Measurements from ENCODE around the gene OPN3. TPM values are rescaled to one million over a fixed set of nuclear protein-coding genes. Genes with fewer than 3 reads are reported as not detected.

The OPN3 gene
- total RNA-seq, 4 donors from 2014 or later, result 4.6 to 9.6 (median 5.8) TPM

- DNase-seq (no peak), ATAC-seq (no peak)
- intact Hi-C loops (cut with DNase I; ENCODE audit: low total_unique reads) (no loop called here), in situ Hi-C loops (cut with MboI; ENCODE audit: low sequenced_read_pairs in 4 of 4) (loop anchor here in 3 of 4 donors (25.0 kb wide), 2 partner anchors 237 to 412 kb away; partner anchors contain the start of gene EXO1 (in 2 of the 3))
- Histone ChIP-seq H3K9me3 (no peaks in the 10 kb centered on the region), H3K4me1 (no peaks in the 10 kb centered on the region), H3K27me3 (no peaks in the 10 kb centered on the region), H3K4me3 (no peak overlapping the region), H3K27ac (no peak overlapping the region), H3K36me3 (no peaks in the 10 kb centered on the region)
- TF ChIP-seq POLR2A (IDR thresholded peaks at IDR 0.05) (no peak), CTCF (IDR thresholded peaks at IDR 0.05 in 4 of 5, conservative IDR thresholded peaks at IDR 0.05 in 1 of 5) (no peak)
These were observed 39.7 kb downstream of the OPN3 start for GRCh38 chr1:241600496-241600901.

GRCh38 chr1:241598249-241598648 is 41.9 kb downstream of the OPN3 start:
- no peaks in the 10 kb centered on the region for H3K27me3 ChIP-seq
- no peak overlapping the region for H3K27ac ChIP-seq
- no peak overlapping the region for H3K4me3 ChIP-seq
- ATAC-seq, result no peak
- no peaks in the 10 kb centered on the region for H3K4me1 ChIP-seq
- H3K9me3 ChIP-seq, result no peaks in the 10 kb centered on the region
- no peak for TF ChIP-seq CTCF (IDR thresholded peaks at IDR 0.05 in 4 of 5, conservative IDR thresholded peaks at IDR 0.05 in 1 of 5)
- no peak for TF ChIP-seq POLR2A (IDR thresholded peaks at IDR 0.05)
- intact Hi-C loops (cut with DNase I; ENCODE audit: low total_unique reads), result no loop called here
- in situ Hi-C loops (cut with MboI; ENCODE audit: low sequenced_read_pairs in 4 of 4), result no loop called here
- DNase-seq, result no peak
- no peaks in the 10 kb centered on the region for H3K36me3 ChIP-seq

GRCh38 chr1:241596633-241597032 is 43.5 kb downstream of the OPN3 start:
- Histone ChIP-seq H3K4me3 (no peak overlapping the region), H3K9me3 (no peaks in the 10 kb centered on the region), H3K27me3 (no peaks in the 10 kb centered on the region), H3K27ac (no peak overlapping the region), H3K4me1 (no peaks in the 10 kb centered on the region), H3K36me3 (no peaks in the 10 kb centered on the region)
- in situ Hi-C loops (cut with MboI; ENCODE audit: low sequenced_read_pairs in 4 of 4), result no loop called here
- intact Hi-C loops (cut with DNase I; ENCODE audit: low total_unique reads), result no loop called here
- TF ChIP-seq CTCF (IDR thresholded peaks at IDR 0.05 in 4 of 5, conservative IDR thresholded peaks at IDR 0.05 in 1 of 5), result no peak
- TF ChIP-seq POLR2A (IDR thresholded peaks at IDR 0.05), result no peak
- ATAC-seq, result no peak
- DNase-seq, result no peak

- Histone ChIP-seq H3K27me3 (no peaks in the 10 kb centered on the region), H3K36me3 (no peaks in the 10 kb centered on the region), H3K27ac (no peak overlapping the region), H3K4me3 (no peak overlapping the region), H3K9me3 (no peaks in the 10 kb centered on the region), H3K4me1 (no peaks in the 10 kb centered on the region)
- in situ Hi-C loops (cut with MboI; ENCODE audit: low sequenced_read_pairs in 4 of 4), result no loop called here
- intact Hi-C loops (cut with DNase I; ENCODE audit: low total_unique reads), result no loop called here
- ATAC-seq (no peak), DNase-seq (no peak)
- TF ChIP-seq POLR2A (IDR thresholded peaks at IDR 0.05) (no peak), CTCF (IDR thresholded peaks at IDR 0.05 in 4 of 5, conservative IDR thresholded peaks at IDR 0.05 in 1 of 5) (no peak)
These were observed 47.0 kb downstream of the OPN3 start for GRCh38 chr1:241593186-241593585.

- TF ChIP-seq POLR2A (IDR thresholded peaks at IDR 0.05) (no peak), CTCF (IDR thresholded peaks at IDR 0.05 in 4 of 5, conservative IDR thresholded peaks at IDR 0.05 in 1 of 5) (no peak)
- no peaks in the 10 kb centered on the region for H3K9me3 ChIP-seq
- no peaks in the 10 kb centered on the region for H3K36me3 ChIP-seq
- H3K4me1 ChIP-seq, result no peaks in the 10 kb centered on the region
- DNase-seq (no peak), ATAC-seq (no peak)
- in situ Hi-C loops (cut with MboI; ENCODE audit: low sequenced_read_pairs in 4 of 4) (no loop called here), intact Hi-C loops (cut with DNase I; ENCODE audit: low total_unique reads) (no loop called here)
- no peaks in the 10 kb centered on the region for H3K27me3 ChIP-seq
- no peak overlapping the region for H3K4me3 ChIP-seq
- H3K27ac ChIP-seq, result no peak overlapping the region
These were observed 47.8 kb downstream of the OPN3 start for GRCh38 chr1:241592273-241592958.
